ENCODE data around the gene OXCT1. TPM values are rescaled to one million over a fixed set of nuclear protein-coding genes. Genes with fewer than 3 reads are reported as not detected.

Gene OXCT1
- total RNA-seq, 1 donor from 2014 or later = 27.4 TPM

DNA sequence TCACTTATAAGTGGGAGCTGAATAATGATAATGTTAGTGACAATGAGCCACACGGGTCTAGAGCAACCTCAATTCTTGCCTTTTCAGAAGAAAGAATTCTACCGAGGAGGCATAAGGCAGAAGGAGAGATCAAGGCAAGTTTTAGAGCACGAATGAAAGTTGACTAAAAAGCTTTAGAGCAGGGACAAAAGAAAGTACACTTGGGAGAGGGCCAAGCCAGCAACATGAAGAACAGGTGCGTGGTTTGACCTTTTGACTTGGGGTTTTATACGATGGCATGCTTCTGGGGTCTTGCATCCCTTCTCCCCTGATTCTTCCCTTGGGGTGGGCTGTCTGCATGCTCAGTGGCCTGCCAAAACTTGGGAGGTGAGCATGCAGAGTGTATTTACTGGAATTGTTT lies 12.5 kb upstream of the OXCT1 start:
- TF ChIP-seq, protein P1, sequence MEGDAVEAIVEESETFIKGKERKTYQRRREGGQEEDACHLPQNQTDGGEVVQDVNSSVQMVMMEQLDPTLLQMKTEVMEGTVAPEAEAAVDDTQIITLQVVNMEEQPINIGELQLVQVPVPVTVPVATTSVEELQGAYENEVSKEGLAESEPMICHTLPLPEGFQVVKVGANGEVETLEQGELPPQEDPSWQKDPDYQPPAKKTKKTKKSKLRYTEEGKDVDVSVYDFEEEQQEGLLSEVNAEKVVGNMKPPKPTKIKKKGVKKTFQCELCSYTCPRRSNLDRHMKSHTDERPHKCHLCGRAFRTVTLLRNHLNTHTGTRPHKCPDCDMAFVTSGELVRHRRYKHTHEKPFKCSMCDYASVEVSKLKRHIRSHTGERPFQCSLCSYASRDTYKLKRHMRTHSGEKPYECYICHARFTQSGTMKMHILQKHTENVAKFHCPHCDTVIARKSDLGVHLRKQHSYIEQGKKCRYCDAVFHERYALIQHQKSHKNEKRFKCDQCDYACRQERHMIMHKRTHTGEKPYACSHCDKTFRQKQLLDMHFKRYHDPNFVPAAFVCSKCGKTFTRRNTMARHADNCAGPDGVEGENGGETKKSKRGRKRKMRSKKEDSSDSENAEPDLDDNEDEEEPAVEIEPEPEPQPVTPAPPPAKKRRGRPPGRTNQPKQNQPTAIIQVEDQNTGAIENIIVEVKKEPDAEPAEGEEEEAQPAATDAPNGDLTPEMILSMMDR (IDR thresholded peaks at IDR 0.05) = no peak
- no peaks in the 10 kb centered on the region for H3K36me3 Mint-ChIP-seq (ENCODE audit: low read depth)
- H3K27me3 Mint-ChIP-seq = peaks cover 35% of the 10 kb centered on the region
- no peak overlapping the region for H3K4me3 Mint-ChIP-seq
- ATAC-seq (ENCODE audit: low read depth) (no peak), DNase-seq (no peak)
- H3K4me1 Mint-ChIP-seq = no peaks in the 10 kb centered on the region
- POLR2A ChIA-PET = no interaction called here
- intact Hi-C loops (cut with micrococcal nuclease) = no loop called here
- CTCF ChIA-PET = no interaction called here
- no peaks in the 10 kb centered on the region for H3K9me3 Mint-ChIP-seq
- H3K27ac Mint-ChIP-seq = no peak overlapping the region

DNA sequence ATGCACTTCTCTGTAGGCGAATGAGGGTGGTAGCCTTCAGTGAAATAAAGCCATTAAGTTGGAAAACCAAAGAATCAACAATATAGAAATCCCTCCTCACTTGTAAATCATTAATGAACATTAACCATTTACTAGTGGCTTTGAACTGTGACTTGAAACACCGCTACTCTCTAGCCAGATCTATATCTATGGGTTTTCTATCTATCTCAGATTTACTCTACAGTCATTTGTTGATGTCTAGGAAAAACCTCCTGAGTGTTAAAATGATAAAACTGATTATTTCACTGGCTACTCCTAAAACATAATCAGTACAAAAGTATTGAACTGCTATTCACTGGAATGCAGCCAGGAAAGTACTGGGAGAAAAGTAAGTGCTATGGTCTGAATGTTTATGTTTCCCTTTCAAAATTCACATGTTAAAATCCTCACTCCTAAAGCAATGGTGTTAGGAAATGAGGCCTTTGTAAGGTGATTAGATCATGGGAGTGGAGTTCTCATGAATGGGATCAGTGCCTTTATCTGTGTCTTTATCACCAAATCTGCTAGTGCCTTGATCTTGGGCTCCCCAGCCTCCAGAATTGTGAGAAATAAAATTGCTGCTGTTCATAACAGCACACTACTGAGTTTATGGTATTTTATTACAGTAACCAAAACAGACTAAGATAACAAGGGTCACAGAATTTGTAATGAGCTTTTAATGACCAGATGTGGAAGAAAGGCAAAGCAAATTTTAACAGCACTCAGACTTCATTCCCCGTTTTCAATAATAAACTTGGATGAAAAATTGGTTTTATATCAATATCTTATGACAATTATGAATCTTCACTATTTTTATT lies 8.6 kb upstream of the OXCT1 start:
- ATAC-seq (ENCODE audit: low read depth) = no peak
- no peaks in the 10 kb centered on the region for H3K36me3 Mint-ChIP-seq (ENCODE audit: low read depth)
- no peak overlapping the region for H3K4me3 Mint-ChIP-seq
- POLR2A ChIA-PET = no interaction called here
- TF ChIP-seq, protein P1 (IDR thresholded peaks at IDR 0.05) = no peak
- intact Hi-C loops (cut with micrococcal nuclease) = no loop called here
- CTCF ChIA-PET = no interaction called here
- no peaks in the 10 kb centered on the region for H3K9me3 Mint-ChIP-seq
- no peak for DNase-seq
- no peak overlapping the region for H3K27ac Mint-ChIP-seq
- no peaks in the 10 kb centered on the region for H3K4me1 Mint-ChIP-seq
- peaks cover 32% of the 10 kb centered on the region for H3K27me3 Mint-ChIP-seq

DNA sequence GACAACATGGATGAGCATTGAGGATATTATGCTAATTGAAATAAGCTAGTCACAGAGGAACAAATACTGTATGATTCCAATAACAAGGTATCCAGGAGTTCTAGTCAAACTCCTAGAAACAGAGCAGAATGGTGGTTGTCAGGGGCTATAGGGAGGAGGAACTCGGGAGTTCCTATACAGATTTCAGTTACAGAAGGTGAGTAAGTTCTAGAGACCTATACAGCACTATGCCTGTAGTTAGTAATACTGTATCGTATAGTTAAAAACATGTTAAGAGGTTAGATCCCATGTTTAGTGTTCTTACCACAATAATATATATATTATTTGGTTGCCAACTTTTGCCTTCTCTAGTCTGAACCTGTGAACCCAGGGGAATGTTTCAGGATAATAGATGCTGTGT lies 7.9 kb upstream of the OXCT1 start:
- TF ChIP-seq, protein P1 (IDR thresholded peaks at IDR 0.05) = no peak
- Mint-ChIP-seq H3K4me1 (no peaks in the 10 kb centered on the region), H3K9me3 (no peaks in the 10 kb centered on the region), H3K36me3 (ENCODE audit: low read depth) (no peaks in the 10 kb centered on the region), H3K4me3 (no peak overlapping the region), H3K27ac (no peak overlapping the region), H3K27me3 (peaks cover 29% of the 10 kb centered on the region)
- intact Hi-C loops (cut with micrococcal nuclease) = no loop called here
- CTCF ChIA-PET = no interaction called here
- ATAC-seq (ENCODE audit: low read depth) (no peak), DNase-seq (no peak)
- POLR2A ChIA-PET = no interaction called here

DNA sequence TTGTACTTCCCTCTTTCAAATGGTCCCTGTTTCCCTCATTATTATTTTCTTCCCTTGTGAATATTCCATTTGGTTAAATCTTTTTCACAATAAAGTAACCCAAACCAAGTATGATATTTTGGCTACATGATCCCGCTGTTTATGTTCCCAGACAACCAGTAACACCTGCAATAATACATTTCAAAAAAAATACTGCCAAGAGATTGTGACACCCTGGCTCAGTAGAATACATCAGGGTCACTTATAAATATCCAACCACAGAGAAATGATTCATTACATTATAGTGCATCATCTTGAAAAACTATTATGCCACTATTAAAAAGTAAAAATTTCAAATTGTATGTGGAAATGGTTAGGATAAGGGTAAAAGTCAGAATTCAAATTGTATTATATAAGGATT lies 7.2 kb upstream of the OXCT1 start:
- intact Hi-C loops (cut with micrococcal nuclease) = no loop called here
- H3K9me3 Mint-ChIP-seq = no peaks in the 10 kb centered on the region
- peaks cover 26% of the 10 kb centered on the region for H3K27me3 Mint-ChIP-seq
- DNase-seq (no peak), ATAC-seq (ENCODE audit: low read depth) (no peak)
- H3K36me3 Mint-ChIP-seq (ENCODE audit: low read depth) = no peaks in the 10 kb centered on the region
- H3K27ac Mint-ChIP-seq = no peak overlapping the region
- POLR2A ChIA-PET = interaction anchor here (1.1 kb wide), 1 partner anchor 26 kb away, joined by 3 read pairs; the partner anchor contains the start of gene RIMOC1
- CTCF ChIA-PET = no interaction called here
- no peak overlapping the region for H3K4me3 Mint-ChIP-seq
- TF ChIP-seq, protein P1 (IDR thresholded peaks at IDR 0.05) = no peak
- no peaks in the 10 kb centered on the region for H3K4me1 Mint-ChIP-seq

DNA sequence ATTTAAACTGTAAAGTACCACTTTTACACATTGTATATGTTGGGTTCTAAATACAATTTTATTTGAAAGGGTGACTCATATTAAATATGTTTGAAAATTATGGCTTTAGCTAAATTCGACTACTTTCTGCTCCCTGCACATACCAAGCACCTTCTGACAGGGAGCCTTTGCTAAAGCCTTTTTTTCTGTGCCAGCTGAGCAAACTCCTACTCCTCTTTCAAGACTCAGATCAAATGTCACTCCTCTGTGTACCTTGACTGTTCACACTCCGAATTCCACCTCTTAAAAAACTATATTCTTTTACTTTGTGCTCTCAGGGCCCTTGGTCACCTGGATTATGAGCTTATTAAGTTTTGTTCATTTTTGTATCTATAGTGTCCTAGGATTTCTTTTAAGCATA lies 6.5 kb upstream of the OXCT1 start:
- TF ChIP-seq, protein P1 (IDR thresholded peaks at IDR 0.05) = no peak
- POLR2A ChIA-PET = interaction anchor here (0.6 to 1.1 kb wide), 2 partner anchors 27 to 1235 kb away, joined by 3 read pairs; partner anchors contain the start of gene RIMOC1
- intact Hi-C loops (cut with micrococcal nuclease) = no loop called here
- Mint-ChIP-seq H3K9me3 (no peaks in the 10 kb centered on the region), H3K4me1 (no peaks in the 10 kb centered on the region), H3K36me3 (ENCODE audit: low read depth) (no peaks in the 10 kb centered on the region), H3K27me3 (peaks cover 23% of the 10 kb centered on the region), H3K27ac (no peak overlapping the region), H3K4me3 (no peak overlapping the region)
- CTCF ChIA-PET = no interaction called here
- no peak for DNase-seq
- no peak for ATAC-seq (ENCODE audit: low read depth)
